Activated T-helper 9 cell treated with anti-CD3 and anti-CD28 coated beads, Interleukin-2, amount 50 U/mL, for 16 hours (primary cell): ENCODE data around the gene HSBP1L1.
A peak's percentile ranks its signal among the peaks of the same experiment; 100 is the strongest.

Experiments used
- DNase-seq: peaks from one replicate; pipeline ENCODE4 v3.0.0-alpha.2; 2020; ENCODE audit warnings: low read depth

HSBP1L1 gene

DNA sequence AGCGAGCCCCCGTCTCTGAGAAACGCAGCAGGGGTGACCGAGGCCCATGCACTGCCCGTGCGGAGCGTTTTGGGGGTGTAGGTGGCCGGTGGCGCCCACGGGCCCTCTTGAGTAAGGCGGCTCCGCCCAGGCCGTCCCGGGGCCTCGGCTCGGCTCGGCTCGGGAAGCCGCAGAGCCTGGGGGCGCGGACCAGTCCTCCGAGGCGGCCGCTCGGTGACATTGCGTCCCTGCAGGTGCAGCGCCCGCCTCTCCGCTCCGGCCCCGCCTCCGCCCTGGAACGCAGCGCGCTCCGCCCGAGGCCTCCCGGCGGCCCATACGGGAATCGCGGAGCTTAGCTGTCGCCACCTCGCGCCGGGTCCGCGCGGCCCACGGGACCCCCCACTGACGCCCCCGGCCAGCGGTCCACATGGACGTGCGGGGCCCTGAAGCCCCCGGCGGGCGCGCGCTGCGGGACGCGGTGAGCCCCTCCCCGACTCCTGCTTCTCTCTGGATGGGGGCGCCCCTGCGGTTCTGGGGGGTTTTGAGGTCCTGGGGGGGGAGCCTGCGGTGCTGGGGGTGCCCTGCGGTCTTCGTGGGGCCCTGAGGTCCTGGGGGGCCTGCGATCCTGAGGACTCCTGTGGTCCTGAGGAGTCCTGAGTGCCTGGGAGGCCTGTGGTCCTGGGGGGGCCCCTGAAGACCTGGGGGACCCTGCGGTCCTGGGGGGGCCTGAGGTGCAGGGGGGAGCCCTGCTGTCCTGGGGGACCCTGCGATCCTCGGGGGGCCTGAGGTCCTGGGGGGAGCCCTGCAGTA lies at the start of gene HSBP1L1:
Gene HSBP1L1 (plus strand): TSS at position 314 of the 789 bp plus-strand sequence. CDS start 93 bp downstream, at position 407.
- peak; percentile 30 for DNase-seq

DNA sequence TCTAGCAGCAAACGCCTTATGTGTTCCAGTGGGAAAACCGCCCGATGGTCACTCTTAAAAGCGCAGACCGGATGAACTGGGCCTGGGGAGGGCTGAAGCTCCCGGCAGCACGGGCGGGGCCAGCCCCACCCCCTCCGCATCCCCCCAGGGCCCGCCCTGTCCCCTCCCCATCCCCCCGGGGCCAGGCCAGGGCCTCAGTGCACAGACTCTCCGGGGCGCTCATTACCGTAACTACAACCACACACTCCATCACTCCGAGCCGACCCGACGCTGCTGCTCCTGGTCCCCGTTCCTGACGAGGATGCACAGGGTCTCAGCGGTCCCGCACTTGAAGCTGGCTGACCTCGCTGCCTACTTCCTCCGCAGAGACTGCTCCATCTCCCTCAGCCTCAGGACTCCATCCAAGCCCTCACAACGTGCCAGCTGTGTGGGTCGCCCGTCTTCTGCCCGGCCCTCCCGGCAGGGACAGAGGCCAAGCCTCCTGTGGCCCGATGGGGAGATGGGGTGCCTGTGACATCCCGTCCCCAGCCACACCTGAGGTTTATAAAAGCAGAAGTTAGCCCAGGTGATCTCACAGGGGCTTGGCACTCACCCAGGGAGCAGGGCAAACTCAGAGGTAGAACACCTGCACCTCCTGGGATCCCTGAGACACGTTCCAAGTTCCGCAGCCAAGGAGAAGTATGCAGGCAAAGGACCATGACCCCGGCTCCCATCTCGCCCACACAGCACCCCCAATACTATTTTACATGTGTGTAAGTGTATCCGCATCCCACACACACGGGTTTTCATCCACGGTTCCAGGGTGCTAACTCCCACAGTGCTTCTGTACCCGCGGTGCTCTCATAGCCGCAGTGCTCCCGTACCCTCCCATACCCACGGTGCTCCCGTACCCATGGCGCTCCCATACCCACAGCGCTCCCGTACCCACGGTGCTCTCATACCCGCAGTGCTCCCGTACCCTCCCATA lies 49.0 kb upstream of the HSBP1L1 start:
- DNase-seq, result no peak

DNA sequence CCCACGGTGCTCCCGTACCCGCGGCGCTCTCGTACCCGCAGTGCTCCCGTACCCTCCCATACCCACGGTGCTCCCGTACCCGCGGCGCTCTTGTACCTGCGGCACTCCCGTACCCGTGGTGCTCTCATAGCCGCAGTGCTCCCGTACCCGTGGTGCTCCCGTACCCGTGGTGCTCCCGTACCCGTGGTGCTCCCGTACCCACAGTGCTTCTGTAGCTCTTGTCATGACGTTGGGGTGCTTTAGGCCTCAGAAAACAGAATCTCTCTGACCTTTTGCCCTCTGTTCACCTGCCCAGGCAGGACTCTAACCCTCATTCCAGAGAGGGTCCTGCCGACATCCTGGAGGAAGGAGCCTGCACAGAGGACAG lies 48.3 kb upstream of the HSBP1L1 start:
- DNase-seq, result no peak

DNA sequence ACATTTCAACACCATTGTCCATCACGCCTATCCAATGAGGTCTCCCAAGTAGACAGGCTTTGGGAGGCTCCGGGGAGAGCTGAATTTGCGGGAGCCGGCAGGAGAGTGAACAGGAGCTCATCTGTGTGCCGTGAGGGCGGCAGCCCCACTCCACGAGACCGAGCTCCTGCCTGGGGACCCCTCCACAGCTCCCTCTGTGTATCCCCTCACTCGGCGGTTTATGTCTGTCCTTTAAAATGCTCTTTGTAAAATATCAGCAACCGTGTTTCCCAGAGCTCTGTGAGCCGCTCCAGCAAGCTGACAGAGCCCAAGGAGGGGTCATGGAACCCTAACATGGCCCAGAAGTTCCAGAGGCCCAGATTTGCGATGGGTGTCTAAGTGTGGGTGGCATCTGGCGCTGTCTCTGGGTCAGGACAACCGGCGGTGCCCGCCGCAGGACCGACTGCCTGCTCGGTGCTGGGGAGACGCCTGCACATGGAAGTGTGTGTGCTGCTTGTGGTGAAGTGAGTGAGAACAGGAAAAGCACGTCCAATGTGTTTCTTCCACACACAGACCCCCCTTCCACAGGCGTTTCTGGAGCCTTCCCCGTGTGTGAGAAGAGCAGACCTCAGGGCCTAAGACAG lies 47.8 kb upstream of the HSBP1L1 start:
- no peak for DNase-seq

DNA sequence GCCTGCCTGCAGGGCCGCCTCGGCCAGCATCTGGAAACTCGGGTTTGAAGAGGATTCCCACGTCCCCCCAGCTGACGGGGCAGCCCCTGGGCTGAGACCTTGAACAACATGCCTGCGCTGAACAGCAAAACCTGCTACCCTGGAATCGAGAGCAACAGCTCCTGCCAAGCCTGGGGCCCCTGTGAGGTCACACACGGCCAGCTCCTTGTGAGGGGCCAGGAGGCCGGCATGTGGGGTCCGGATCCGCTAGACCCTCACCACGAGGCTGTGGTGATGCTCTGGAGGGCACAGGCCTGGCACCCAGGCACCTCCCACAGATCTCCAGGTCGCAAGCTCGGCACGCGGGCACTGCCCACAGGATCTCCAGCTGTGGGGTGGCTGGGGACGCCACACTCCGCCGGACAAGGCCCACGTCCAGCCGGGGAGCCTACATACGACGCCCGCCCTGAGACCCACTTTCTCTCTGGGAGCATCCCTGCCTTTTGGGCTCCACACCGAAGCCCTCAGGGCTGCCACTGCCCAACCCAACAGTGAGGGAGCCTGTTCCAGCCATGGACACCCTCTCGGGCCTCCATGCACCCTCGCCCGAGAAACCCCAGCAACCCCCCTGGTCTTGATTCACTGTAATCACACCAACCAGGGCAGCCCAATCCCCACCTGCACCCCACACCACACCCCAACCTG lies 47.1 kb upstream of the HSBP1L1 start:
- no peak for DNase-seq

DNA sequence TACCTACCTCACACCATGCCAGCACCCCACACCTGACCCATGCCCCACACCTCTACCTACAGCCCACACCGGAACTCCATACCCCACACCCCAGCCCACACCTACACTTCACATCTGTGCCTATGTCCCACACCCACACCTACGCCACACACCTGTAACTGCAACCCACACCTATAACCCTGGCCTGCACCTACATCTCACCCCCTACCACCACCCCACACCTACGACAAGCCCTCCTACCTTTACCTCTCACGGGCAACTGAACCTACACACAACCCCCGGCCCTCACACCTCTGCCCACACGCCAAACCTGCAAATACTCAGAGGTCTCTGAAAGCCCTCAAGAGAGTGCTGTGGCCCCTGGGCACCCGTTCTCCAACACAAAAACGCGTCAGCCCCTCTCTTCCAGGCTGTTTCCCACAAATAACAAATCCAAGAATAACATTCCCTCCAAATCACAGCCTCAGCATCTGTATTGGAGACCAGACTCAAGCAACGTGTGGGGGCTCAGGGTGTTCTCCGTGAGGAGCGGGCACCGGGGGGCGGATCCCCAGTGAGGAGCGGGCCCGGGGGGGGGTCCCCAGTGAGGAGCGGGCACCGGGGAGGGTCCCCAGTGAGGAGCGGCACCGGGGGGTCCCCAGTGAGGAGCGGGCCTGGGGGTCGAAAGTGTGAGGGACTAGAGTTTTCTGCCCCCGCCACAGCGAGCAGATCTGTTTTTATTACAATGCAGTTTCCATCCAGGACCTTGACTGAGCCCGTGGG lies 46.4 kb upstream of the HSBP1L1 start:
- no peak for DNase-seq

DNA sequence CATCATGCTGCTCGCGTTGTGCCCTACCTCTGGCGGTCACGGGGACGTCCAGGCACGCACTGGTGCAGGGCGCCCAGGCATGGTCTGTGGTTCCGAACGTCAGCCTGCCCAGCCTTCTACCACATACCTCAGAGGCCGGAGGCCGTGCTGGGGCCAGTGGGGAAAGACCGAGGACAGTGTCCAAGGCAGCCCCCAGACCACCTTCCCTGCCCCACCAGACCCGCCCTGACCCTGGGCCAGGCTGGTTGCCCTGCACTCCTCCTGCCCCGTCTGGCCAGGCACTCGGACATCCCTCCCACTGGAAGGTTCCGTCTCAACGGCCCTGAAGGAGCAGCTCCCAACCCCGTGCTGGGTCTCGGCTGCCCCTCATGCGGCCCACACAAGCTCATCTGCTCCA lies 45.8 kb upstream of the HSBP1L1 start:
- DNase-seq, result no peak

DNA sequence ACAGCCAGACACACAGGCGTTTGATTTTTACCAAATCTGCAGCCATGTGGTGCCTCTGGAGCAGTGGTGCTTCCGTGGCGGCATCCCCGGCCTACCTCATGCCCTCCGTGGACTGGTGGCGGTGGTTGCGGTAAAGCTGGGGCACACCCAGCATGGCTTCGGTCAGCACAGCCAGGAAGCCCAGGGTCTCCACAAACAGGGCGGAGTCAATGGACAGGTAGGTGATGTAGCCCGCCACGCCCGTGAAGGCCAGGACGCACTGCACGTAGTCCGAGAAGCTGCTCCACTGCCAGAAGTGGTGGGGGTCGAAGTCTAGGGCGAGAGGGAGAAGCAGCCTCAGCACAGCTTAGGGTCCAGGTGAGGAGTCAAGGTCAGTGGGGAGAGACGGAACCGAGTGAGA lies 45.4 kb upstream of the HSBP1L1 start:
- DNase-seq, result no peak

DNA sequence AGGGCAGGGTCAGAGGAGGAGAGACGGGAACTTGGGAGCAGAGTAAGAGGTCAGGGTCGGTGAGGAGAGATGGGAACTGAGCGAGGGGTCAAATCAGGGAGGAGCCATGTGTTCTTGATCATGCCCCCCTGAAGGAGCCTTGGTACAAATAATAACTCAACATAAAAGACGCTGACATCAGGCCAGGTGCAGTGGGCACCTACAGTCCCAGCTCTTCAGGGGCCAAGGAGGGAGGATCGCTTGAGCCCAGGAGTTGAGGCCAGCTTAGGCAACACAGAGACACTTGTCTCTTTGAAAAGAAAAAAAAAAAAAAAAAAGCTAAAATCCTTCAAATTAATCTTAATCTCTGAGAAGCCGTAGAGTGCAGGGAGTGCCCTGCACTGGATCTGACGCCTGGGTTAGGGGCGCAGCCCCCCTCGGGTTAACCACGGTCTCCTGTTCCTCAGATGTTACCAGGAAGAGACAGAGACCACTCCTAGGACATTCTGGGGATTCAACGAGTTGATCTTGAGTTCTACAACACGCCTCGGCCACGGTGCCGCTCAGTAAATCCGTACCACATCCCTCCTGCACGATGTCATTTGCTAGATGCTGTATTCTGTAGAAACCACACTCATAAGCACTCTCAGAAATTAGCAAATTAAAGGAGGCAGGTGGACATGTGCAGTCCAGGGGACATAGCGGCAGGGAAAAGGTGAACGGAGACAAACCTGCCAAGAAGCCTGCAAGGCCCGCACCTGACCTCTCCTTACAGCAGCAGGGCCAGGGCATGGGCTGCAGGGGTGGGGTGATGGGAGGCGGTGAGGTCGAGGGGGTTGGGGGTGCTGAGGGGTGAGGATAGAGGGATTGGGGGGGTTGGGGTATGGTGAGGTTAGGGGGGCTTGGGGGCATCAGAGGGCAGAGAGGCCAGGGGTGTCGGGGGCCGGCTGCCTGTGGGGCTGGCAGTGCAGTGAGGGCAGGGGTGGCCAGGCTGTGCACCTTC lies 42.2 kb upstream of the HSBP1L1 start:
- DNase-seq, result no peak

DNA sequence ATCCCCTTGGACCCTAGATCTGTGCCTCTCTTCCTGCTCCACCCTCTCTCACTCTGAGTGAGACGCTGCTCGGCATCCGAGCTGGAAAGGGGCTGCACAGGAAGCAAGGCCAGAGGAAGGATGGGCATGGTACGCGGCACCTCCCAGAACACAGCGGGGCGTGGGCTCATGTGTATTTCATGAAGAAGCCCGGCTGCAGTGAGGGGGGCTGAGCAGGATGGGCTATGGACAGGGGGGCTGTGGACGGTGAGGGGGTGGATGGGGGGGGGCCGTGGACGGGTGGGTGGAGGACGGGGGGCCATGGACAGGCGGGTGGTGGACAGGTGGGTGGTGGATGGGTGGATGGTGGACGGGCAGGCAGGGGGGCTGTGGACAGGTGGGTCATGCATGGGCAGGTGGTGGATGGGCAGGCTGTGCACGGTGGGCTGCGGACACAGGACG lies 41.5 kb upstream of the HSBP1L1 start:
- no peak for DNase-seq

DNA sequence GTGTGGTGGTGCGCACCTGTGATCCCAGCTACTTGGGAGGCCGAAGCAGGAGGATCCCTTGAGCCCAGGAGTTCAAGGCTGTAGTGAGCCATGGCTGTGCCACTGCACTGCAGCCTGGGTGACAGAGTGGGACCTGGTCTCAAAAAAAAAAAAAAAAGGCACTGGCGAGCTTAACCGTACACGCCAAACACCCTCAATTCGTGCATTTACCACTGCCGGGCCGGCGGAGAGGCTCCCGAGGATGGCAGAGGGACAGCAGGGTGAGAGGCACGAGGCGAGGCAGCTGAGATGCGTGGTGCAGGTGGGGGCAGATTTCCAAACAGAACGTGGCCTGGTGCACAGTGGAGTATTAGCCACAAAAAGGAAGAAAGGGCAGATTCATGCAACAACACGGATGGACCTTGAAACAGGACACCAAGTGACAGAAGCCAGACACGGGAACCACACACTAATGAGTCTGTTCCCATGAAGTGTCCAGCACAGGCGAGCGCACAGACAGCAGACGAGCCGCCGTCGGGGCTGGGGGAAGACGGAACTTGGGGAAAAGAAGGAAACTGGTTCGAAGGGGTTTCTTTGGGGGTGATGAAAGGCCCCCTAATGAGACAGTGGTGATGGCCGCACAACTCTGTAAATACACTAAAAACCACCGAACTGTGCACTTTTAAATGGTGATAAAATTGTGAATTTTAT lies 40.4 kb upstream of the HSBP1L1 start:
- no peak for DNase-seq

DNA sequence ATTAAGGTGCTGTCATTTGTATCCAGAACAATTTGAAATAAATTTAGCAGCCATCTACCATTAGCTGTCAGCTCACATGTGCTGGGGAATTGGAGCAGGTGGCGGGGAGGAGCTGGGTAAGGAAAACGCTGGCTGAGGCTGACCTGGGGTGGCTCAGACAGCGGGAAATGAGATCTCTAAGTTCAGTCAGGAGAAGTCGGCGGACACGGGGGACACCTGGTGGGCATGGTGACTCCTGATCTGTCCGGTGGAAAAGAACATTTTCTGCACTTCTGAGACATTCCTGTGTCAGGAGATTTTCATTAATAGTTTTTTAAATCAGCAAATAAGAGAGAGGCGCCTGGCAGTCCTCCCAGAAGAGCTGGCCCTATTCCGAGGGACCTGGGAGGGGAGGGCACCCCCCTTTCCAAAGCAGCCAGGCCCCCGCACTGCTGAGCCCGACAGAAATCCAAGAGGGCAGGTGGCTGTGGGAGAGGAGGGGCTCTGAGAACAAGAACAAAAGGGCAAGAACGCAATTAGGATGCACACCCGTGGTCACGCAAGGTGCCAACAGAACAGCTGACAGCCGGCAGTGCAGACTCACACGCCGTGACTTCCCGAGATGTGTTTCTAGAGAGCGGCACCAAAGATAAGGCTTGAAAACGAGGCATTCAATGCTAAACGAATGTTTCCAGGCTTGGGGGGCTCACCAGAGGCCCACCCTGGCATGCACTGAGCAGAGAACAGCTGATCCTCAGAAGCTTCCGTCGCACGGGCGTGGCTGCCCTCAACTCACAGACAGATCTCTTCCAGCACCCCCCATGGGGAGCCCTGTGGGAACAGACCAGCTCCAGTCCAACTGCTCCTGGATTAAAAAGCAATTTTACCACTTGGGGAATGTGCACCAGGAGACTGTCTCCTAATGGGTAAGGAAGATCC lies 39.4 kb upstream of the HSBP1L1 start:
- no peak for DNase-seq

DNA sequence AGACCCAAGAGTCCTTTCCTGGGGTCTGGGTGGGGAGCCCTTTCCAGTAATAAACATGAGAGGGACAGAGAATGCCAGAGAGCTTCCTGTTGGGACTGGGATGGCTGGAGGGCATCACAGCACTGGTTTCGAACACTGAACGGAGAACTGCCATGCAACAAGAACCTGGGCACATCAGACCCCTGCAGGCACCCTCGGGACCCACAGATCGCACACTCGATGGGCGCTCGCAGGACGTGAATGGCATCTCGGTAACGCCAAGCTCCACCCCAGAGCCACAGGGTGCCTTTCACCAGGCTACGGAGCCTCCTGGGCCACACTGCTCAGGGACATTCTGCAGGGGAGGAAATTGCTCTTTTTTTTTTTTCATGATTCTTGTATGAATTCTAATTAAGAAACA lies 38.1 kb upstream of the HSBP1L1 start:
- no peak for DNase-seq

DNA sequence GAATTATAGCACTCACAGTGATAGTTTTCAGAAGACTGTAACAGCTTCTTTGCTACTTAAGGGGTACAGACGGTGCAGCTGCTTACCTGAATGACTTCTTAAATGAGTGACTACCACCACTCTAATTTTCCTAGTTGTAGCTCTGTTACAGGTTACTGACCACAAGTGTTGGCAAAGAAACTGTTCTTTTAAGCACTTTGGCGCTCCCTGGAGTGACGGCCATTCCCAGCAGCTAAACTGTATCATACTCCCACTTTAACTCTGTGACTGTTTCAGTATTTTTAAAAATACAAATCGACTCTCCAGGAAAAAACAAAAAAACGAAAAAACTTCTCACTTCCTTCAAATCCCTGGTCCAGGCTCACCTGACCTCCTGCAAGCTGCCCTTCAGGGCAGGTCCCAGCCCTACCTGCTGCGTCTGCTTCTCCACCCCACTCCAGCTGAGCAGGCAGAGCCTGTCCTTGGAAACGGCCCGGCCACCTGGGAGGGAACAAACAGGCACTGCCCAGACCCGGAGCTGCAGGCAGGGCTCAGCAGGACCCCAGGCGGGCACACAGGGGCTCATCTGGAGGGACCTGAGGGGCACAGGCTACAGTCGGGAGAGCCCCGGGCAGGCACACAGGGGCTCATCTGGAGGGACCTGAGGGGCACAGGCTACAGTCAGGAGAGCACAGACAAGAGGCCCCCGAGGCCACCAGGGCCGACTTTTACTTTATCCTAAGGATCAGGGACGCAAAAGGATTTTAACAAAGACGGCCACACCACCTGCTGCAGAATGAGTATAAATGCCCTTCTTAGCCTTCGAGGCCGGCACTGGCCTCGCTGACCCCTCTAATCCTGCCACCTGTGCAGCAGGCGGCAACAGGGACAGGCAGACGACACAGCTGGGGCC lies 37.5 kb upstream of the HSBP1L1 start:
- DNase-seq, result no peak

DNA sequence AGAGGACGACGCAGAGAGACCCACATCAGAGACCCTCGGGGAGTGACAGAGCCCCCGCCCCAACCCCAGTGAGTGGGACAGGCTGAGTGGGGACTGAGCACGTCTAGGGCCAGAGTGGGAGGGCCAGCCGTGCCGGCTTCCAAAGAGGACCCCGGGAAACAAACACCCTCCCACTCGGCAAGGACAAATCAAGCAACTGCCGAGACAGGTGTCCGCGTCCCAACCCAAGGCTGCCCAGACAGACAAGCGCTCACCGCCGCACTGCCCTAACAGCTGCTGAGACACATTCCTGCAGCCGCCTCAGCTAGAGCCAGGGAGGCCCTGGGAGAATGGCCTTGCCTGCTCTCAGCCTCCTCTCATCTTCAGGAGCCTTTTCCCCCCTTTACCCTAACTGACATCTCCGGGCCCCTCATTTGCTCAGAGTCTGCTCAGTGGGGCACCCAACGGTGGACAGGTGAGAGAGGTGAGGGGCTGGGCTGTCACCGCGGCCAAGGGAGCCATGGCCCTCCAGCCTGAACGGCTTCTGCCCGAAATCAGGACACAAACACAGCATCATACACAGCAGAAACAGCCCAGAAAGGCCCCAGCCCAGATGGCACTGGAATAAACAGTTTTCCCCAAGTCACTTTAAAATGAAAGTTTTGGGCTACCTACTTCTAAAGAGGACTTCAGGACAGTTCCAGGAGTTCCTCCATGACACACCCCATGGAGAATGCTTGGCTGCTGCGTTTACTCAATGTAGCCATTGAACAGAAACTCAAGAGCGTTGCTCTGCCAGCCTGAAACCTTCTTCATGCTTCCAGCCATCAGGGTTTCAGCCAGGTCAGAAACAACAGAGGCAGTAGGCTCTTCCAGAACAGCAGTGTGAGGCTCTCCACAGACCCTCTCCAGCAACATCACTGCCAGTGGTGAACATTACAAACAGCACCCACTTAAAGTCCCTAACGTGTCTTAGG lies 36.6 kb upstream of the HSBP1L1 start:
- no peak for DNase-seq

DNA sequence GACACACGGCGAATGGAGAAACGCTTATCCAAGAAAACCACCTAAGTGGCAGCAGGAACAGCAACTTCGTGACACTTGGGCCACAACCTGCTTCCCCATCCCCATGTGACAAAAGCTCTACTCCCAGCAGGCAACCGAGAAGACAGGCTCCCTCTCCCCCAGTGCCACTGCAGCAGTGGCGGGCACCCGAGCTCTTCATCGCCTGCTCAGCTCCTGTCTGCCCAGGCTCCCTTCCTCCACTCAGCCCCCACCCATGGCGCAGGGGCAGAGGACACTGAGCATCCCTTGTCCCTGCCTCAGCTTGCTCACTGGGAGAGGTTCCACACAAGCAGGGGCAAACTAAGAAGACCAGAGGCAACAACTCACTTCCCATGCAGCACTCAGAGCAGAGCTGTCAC lies 35.9 kb upstream of the HSBP1L1 start:
- no peak for DNase-seq
